Measurements from ENCODE around the gene MDFIC2.

MDFIC2 gene

GRCh38 chr3:70177881-70178645 lies 134.4 kb downstream of the MDFIC2 start:
- DNase-seq = peak in 1 of 3 experiments; percentile 43

DNA sequence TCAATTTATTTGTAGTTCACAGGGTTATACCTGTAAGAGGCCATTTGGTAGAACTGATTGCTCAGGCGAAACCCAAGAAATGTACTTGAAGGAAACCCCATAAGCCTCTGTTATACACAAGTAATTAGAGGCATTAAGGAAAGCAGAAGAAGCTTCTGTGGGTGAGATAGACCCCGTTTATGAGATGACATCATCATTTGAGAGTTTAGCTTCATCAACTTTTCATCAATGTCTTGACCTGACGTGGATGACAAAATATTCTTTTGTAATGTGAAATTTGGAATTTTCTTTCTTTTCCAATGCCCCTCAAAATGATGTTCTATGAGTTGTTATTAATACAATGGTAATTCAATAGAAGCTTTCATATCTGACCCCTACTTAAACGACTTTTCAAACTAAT lies 136.2 kb downstream of the MDFIC2 start:
- no peak for DNase-seq

DNA sequence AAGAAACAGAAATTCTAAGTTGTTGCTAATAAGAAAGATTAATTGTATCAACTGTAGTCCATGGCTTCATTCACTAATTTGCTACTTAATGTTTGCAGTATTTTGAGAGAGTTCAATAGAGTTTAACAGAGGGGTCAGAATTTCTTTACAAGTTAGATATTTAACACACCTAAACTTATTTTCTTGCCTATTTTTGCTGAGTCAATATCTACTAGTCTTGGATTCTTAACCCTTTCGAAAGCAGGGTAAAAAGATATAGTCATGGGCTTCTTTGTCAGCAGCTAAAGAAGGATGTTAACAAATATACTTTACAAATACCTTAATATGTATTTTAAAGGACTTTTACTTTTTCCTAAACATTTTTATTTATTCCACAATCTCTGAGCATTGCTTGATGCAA lies 155.6 kb downstream of the MDFIC2 start:
- no peak for DNase-seq

DNA sequence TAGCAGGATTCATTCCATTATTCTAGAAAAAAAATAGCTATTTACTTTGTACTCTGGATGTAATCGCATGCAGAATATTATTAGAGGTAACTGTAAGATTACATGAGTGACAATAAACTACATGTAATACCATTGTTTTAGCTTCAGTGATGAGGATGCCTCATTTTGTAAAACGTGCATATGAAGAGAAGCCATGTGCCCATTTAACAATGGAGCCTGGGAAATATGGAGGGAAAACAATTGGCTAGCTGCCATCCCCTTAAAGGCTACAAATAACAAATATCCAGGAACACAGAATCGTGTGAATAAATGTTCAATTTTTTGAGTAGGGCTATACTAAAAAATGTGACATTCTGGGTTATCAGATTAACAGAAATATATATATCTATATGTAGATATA lies 161.8 kb downstream of the MDFIC2 start:
- DNase-seq = no peak

DNA sequence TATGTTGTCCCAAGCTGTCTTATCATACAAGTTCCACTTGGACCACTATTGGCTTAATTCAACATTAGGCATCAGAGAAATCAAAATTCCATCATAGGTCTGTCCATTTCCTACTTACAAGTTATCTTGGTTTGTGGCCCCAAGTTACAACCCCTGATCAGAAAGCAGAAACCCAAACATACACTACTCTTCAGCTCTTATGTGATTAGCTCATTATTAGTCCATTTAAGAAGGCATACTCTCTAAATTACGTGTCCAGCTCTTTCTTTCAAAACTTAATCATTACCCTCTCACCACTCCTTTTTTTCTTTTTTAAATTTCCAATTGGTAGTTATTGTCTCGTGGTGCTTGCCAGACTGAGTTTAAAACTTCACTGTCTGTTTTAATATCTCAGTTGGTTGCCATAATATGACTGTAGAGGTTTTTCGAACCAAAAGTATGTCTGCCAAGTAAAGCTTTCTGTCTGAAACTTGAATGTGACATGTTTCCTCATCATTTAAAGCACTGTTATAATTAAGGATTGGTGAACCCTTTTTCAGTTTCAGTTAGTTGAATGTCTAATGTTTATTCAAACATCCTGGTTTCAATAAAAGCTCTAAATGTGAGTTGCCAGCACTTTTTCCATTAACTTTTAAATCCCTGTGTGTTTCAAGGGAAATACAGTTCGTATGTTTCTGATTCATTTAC lies 162.6 kb downstream of the MDFIC2 start:
- no peak for DNase-seq
